B cell (primary cell): Measurements from ENCODE around the gene PLIN4. TPM values are rescaled to one million over a fixed set of nuclear protein-coding genes. Genes with fewer than 3 reads are reported as not detected.

ENCODE experiments used
- ATAC-seq: fragments of 200-7000 bp; cut with Tn5 transposase; one replicate; pipeline ENCODE4 v1.10.0; 2021; ENCODE audit warnings: low read depth, mild to moderate bottlenecking, moderate number of reproducible peaks, moderate library complexity
- CTCF ChIA-PET: fragments of 350-600 bp; sonication (Branson Sonifier 250); formaldehyde crosslinking; loops from one replicate; lab custom pipeline; 2021; ENCODE audit warnings: antibody characterized with exemption, inconsistent platforms; lab: Charles Lee
- POLR2A ChIA-PET: fragments of 350-600 bp; sonication (Branson Sonifier 250); formaldehyde crosslinking; loops from one replicate; lab custom pipeline; 2021; ENCODE audit warnings: antibody characterized with exemption; lab: Charles Lee
- DNase-seq: peaks from one replicate; pipeline ENCODE4 v3.0.0; 2013
- H2AFZ ChIP-seq: 2 replicates; pipeline ENCODE4 v1.6.1; 2012; ENCODE audit warnings: mild to moderate bottlenecking, low read depth, low read length; ENCODE audit not compliant: insufficient read depth, poor library complexity, severe bottlenecking
- H3K27ac ChIP-seq, 2 donors: 1 replicate in 1 of 2; 2 replicates in 1 of 2; pipeline ENCODE4 v1.5.1; 2012 to 2013; ENCODE audit warnings: low read length in 2 of 2, mild to moderate bottlenecking in 2 of 2, moderate library complexity in 1 of 2
- H3K27me3 ChIP-seq, 4 experiments: fragments of 200-600 bp in 1 of 4; sonication (generic) in 1 of 4; replicated peaks in 1 of 4; 1 replicate in 2 of 4; 2 replicates in 2 of 4; pipeline versions ENCODE4 v1.6.1 to v1.7.0; 2013 to 2016; ENCODE audit warnings: low read length in 3 of 4, mild to moderate bottlenecking in 2 of 4, mixed read lengths in 1 of 4, moderate library complexity in 1 of 4; ENCODE audit not compliant: insufficient read depth in 4 of 4, control insufficient read depth in 3 of 4; ENCODE audit errors: control extremely low read depth in 1 of 4
- H3K36me3 ChIP-seq, 2 experiments: replicated peaks in 1 of 2; 1 replicate in 1 of 2; 2 replicates in 1 of 2; pipeline versions ENCODE4 v1.6.1 to v1.7.1; 2013; ENCODE audit warnings: low read length in 1 of 2; ENCODE audit not compliant: insufficient read depth in 2 of 2, control insufficient read depth in 1 of 2; ENCODE audit errors: control extremely low read depth in 1 of 2, extremely low read depth in 1 of 2
- H3K4me1 ChIP-seq, 2 donors: fragments of 200-600 bp in 1 of 2; sonication (generic) in 1 of 2; 1 replicate in 1 of 2; 2 replicates in 1 of 2; pipeline versions ENCODE4 v1.5.1 to v1.6.1; 2013 to 2017; ENCODE audit warnings: low read length in 2 of 2; ENCODE audit not compliant: control insufficient read depth in 2 of 2, insufficient read depth in 2 of 2
- H3K4me2 ChIP-seq: replicated peaks from 2 replicates; pipeline ENCODE3; 2012; ENCODE audit warnings: mild to moderate bottlenecking, low read depth, low read length; ENCODE audit not compliant: poor library complexity, severe bottlenecking
- H3K4me3 ChIP-seq, 5 experiments: fragments of 200-600 bp in 1 of 5; sonication (generic) in 1 of 5; 1 replicate in 3 of 5; 2 replicates in 2 of 5; pipeline versions ENCODE4 v1.5.1 to v1.7.0; 2011 to 2016; ENCODE audit warnings: low read length in 4 of 5, mild to moderate bottlenecking in 4 of 5, low read depth in 2 of 5, control low read depth in 1 of 5, moderate library complexity in 1 of 5; ENCODE audit not compliant: insufficient read depth in 1 of 5; ENCODE audit errors: control extremely low read depth in 1 of 5, extremely low read depth in 1 of 5
- H3K79me2 ChIP-seq: fragments of 200-600 bp; sonication (generic); one replicate; pipeline ENCODE4 v1.6.0; 2016; ENCODE audit warnings: low read length; ENCODE audit not compliant: control insufficient read depth, insufficient read depth
- H3K9ac ChIP-seq: fragments of 200-600 bp; sonication (generic); 2 replicates; pipeline ENCODE4 v1.6.1; 2017; ENCODE audit warnings: mild to moderate bottlenecking, low read length, moderate library complexity
- H3K9me3 ChIP-seq, 3 donors: one replicate each; pipeline versions ENCODE4 v1.6.1 to v1.7.1; 2013; ENCODE audit warnings: low read length in 2 of 3; ENCODE audit not compliant: control insufficient read depth in 2 of 3, insufficient read depth in 1 of 3; ENCODE audit errors: control extremely low read depth in 1 of 3
- H4K20me1 ChIP-seq: 2 replicates; pipeline ENCODE4 v1.6.0; 2012; ENCODE audit warnings: mild to moderate bottlenecking, low read length; ENCODE audit not compliant: insufficient read depth, control insufficient read depth, poor library complexity, severe bottlenecking
- H3K27ac Mint-ChIP-seq: one replicate; pipeline ENCODE4 v1.8.0; 2021; ENCODE audit warnings: mixed read lengths
- H3K27me3 Mint-ChIP-seq: one replicate; pipeline ENCODE4 v1.8.0; 2021; ENCODE audit warnings: mixed read lengths
- H3K4me1 Mint-ChIP-seq: one replicate; pipeline ENCODE4 v1.8.0; 2021; ENCODE audit warnings: mixed read lengths
- H3K4me3 Mint-ChIP-seq: one replicate; pipeline ENCODE4 v1.8.0; 2021; ENCODE audit warnings: mixed read lengths
- H3K9me3 Mint-ChIP-seq: one replicate; pipeline ENCODE4 v1.8.0; 2022; ENCODE audit warnings: mixed read lengths; ENCODE audit not compliant: insufficient read depth
- EZH2 ChIP-seq: IDR thresholded peaks from 2 replicates; pipeline ENCODE4 v1.6.1; 2012; ENCODE audit warnings: borderline replicate concordance, low read depth, mild to moderate bottlenecking, moderate library complexity, low read length; ENCODE audit not compliant: insufficient read depth, poor library complexity, severe bottlenecking
- WGBS: methylation state at CpG from one replicate; pipeline ENCODE4 v1.1.5; 2013; ENCODE audit warnings: missing lambda C conversion rate; ENCODE audit not compliant: insufficient coverage; 5-methylcytosine and 5-hydroxymethylcytosine counted together
- intact Hi-C: fragments of 100-400 bp; cut with micrococcal nuclease; formaldehyde crosslinking; loops from one replicate; pipeline ENCODE4 v1.10.0; 2022
- polyA plus RNA-seq: library from polyadenylated mRNA; depleted of rRNA; stranded (reverse); fragments of >200 nt; gene quantifications from 2 replicates; pipeline ENCODE4 v1.2.3, GENCODE V29; 2012
- total RNA-seq, 2 donors: library from RNA; stranded (reverse); fragments of 120-200 nt in 1 of 2; gene quantifications; 1 replicate in 1 of 2; 2 replicates in 1 of 2; pipeline versions ENCODE4 v1.2.3 to v1.2.4, GENCODE V29; 2013 to 2022
- TF ChIP-seq, protein P1 (sequence below): fragments of 200-600 bp; IDR thresholded peaks from one replicate; pipeline ENCODE4 v1.8.0; 2022; ENCODE audit warnings: antibody characterized with exemption, mild to moderate bottlenecking

The PLIN4 gene
- total and polyA plus RNA-seq, 2 donors (not counting 1 experiment from before 2014, with no cell fraction given) = 0.04 to 0.07 TPM

DNA sequence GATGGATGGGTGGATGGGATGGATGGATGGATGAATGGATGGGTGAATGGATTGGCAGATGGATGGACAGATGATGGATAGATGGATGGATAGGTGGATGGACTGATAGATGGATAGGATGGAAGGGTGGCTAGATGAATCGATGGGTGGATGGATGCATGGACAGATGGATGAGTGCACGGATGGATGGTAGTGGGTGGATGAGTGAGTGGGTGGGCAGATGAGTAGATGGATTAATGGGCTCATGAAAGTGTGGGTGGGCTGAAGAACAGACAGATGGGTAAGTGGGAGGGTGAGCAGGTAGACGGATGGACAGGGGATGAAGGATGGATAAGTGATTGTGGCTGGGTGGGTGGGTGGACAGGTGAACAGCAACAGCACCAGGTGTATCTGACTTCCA is 35.5 kb upstream of the PLIN4 start:
- TF ChIP-seq EZH2 = no peak
- TF ChIP-seq, protein P1, sequence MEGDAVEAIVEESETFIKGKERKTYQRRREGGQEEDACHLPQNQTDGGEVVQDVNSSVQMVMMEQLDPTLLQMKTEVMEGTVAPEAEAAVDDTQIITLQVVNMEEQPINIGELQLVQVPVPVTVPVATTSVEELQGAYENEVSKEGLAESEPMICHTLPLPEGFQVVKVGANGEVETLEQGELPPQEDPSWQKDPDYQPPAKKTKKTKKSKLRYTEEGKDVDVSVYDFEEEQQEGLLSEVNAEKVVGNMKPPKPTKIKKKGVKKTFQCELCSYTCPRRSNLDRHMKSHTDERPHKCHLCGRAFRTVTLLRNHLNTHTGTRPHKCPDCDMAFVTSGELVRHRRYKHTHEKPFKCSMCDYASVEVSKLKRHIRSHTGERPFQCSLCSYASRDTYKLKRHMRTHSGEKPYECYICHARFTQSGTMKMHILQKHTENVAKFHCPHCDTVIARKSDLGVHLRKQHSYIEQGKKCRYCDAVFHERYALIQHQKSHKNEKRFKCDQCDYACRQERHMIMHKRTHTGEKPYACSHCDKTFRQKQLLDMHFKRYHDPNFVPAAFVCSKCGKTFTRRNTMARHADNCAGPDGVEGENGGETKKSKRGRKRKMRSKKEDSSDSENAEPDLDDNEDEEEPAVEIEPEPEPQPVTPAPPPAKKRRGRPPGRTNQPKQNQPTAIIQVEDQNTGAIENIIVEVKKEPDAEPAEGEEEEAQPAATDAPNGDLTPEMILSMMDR = no peak
- no peak overlapping the region for H3K27ac Mint-ChIP-seq
- H3K4me1 Mint-ChIP-seq = no peaks in the 10 kb centered on the region
- H3K4me3 Mint-ChIP-seq = no peak overlapping the region
- peaks cover 13% of the 10 kb centered on the region for H3K27me3 Mint-ChIP-seq
- DNase-seq (no peak), ATAC-seq (no peak)
- H3K4me3 ChIP-seq = no peak overlapping the region
- CTCF ChIA-PET = no interaction called here
- H3K79me2 ChIP-seq = no peaks in the 10 kb centered on the region
- no peaks in the 10 kb centered on the region for H4K20me1 ChIP-seq
- H3K4me1 ChIP-seq = peaks cover 0 to 4% of the 10 kb centered on the region in 2 donors
- WGBS = 78% methylated on average over 3 of the region's 3 CpGs
- H3K9ac ChIP-seq = no peak overlapping the region
- H3K27me3 ChIP-seq = peaks cover 0 to 5% (median 2%) of the 10 kb centered on the region in 4 experiments
- intact Hi-C loops = no loop called here
- H2AFZ ChIP-seq = no peak overlapping the region
- H3K9me3 ChIP-seq = peaks cover 0 to 19% (median 0%) of the 10 kb centered on the region in 3 donors
- no peak overlapping the region for H3K4me2 ChIP-seq
- H3K36me3 ChIP-seq = no peaks in the 10 kb centered on the region
- POLR2A ChIA-PET = no interaction called here
- H3K27ac ChIP-seq = no peak overlapping the region
- H3K9me3 Mint-ChIP-seq = no peaks in the 10 kb centered on the region

DNA sequence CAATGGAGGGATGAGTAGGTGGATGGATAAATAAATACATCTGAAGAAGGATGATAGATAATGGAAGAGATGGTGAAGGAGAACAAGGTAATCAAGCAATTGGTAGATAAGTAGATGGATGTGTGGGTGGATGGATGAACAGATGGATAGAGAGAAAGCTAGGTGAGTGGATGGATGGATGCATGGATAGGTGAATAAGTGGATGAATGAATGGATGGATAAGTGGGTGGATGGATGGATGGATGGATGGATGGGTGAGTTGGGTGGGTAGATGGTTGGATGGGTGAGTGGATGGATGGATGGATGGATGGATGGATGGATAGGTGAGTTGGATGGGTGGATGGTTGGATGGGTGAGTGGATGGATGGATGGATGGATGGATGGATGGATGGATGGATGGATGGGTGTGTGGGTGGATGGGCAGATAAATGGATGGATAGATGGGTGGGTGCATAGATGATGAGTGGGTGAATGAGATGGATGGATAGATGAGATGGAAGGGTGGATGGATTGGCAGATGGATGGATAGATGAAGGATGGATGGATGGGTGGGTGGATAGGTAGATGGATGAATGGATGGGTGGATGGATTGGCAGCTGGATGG is 34.9 kb upstream of the PLIN4 start:
- no peak for TF ChIP-seq EZH2
- TF ChIP-seq, protein P1 = no peak
- ChIA-PET CTCF (no interaction called here), POLR2A (no interaction called here)
- Histone ChIP-seq H3K9ac (no peak overlapping the region), H3K27me3 (peaks cover 0 to 5% (median 2%) of the 10 kb centered on the region in 4 experiments), H3K4me1 (peaks cover 0 to 3% of the 10 kb centered on the region in 2 donors), H2AFZ (no peak overlapping the region), H4K20me1 (no peaks in the 10 kb centered on the region), H3K27ac (no peak overlapping the region), H3K9me3 (peaks cover 0 to 19% (median 0%) of the 10 kb centered on the region in 3 donors), H3K36me3 (no peaks in the 10 kb centered on the region), H3K79me2 (no peaks in the 10 kb centered on the region), H3K4me2 (no peak overlapping the region), H3K4me3 (no peak overlapping the region)
- Mint-ChIP-seq H3K27ac (no peak overlapping the region), H3K9me3 (no peaks in the 10 kb centered on the region), H3K4me1 (no peaks in the 10 kb centered on the region), H3K4me3 (no peak overlapping the region), H3K27me3 (peaks cover 13% of the 10 kb centered on the region)
- ATAC-seq (no peak), DNase-seq (no peak)
- intact Hi-C loops = no loop called here
